CD4-positive, alpha-beta T cell treated with Interleukin-4 for 4 hours (primary cell): Measurements from ENCODE around the gene GOLGA6B.
"Not testable (repeated sequence)": the region's sequence is repeated elsewhere in the genome, so short reads cannot be mapped to it uniquely, and the experiment has no call there.

ENCODE experiments used
- DNase-seq: peaks from one replicate; pipeline ENCODE4 v3.0.0-alpha.2; 2020

Gene GOLGA6B

GRCh38 chr15:72669803-72670202, 15.3 kb downstream of the GOLGA6B start:
- DNase-seq = not testable (repeated sequence)

GRCh38 chr15:72670656-72671352, 16.3 kb downstream of the GOLGA6B start:
- DNase-seq = peak; percentile 65

GRCh38 chr15:72671525-72671924, 17.0 kb downstream of the GOLGA6B start:
- DNase-seq = no peak

DNA sequence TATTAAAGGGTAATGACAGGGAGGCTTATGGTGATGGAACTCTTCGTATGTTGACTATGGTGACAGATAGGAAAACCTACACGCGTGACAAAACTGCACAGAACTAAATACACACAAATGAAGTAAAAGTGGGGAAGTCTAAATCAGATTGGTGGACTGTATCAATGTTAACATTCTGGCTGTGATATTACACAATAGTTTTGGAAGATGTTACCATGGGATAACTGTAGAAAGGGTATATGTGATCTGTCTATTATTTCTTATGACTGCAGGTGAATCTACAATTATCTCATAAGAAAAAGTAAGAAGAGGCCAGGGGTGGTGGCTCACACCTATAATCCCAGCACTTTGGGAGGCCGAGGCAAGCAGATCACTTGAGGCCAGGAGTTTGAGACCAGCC, 22.3 kb downstream of the GOLGA6B start:
- no peak for DNase-seq

GRCh38 chr15:72680931-72681330, 26.4 kb downstream of the GOLGA6B start:
- DNase-seq = no peak

DNA sequence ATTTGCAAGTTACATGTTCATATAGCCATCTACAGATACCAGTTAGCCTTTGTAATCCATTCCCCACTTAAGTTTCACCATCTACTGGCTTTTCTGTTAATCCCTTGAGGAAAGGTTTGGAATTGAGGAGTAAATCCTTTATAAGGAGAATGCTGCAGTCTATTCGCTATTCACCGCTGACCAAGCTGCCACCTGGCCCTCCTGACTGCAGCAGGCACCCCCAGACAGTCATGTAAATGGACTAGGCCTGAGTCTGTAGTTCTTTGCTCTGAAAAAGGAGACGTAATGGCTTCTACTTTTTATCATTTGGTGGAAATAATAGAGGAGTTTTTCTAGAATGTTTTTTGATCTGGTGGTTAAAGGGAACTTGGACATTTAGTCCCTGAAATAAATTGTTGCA, 28.3 kb downstream of the GOLGA6B start:
- no peak for DNase-seq

DNA sequence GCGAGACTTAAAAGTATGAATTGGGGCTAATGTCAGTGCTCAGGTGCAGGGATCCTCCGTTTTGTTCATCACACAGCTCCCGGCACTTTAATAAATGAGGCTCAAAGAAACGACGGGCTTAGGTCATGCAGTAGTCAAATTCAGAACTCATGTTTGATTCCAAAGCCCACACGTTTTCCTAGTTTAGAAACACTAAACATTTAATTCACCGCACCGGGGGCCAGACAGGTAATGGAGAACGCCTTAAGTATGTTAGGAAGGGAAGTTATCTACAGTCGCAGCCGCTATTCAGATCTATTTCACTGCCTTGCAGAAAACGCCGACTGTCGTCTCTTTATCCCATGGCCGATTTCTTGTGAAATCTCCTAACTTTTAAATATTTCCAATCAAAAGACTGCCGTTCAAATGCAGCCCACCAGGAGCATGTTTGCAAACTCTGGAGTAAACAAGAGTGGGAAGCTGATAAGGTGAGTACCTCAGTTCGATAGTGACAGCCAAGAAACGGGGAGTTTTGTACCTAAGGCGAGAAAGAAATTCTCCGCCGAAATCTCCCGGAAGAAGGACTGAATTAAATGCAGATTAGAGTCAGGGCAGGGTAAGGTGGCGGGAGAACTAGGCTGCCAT, 30.9 kb downstream of the GOLGA6B start:
- DNase-seq = no peak

GRCh38 chr15:72685925-72686794, 31.7 kb downstream of the GOLGA6B start, which contains the start of the genes BBS4 and HIGD2B:
Gene BBS4 (plus strand): TSS chr15:72686207. CDS start chr15:72686228, 21 bp downstream.
Gene HIGD2B (minus strand): TSS chr15:72686182. CDS start chr15:72676374, 9,808 bp downstream.
- DNase-seq = peak; percentile 83

GRCh38 chr15:72688697-72689096, 34.2 kb downstream of the GOLGA6B start:
- no peak for DNase-seq

DNA sequence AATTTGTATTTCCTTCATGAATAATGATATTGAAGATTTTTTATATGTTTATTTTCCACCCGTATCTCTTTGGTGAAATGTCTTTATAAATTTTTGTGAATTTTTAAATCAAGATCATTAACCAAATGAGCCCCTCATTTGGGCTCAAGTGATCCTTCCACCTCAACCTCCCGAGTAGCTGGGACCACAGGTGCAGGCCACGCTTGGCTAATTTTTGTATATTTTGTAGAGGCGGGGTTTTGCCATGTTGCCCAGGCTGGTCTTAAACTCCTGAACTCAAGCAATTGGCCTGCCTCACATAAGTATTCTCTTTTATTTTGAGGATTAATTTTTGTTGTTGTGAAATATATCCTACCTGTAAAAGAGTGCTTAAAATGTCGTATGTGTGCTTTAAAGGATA, 36.4 kb downstream of the GOLGA6B start:
- DNase-seq = no peak

DNA sequence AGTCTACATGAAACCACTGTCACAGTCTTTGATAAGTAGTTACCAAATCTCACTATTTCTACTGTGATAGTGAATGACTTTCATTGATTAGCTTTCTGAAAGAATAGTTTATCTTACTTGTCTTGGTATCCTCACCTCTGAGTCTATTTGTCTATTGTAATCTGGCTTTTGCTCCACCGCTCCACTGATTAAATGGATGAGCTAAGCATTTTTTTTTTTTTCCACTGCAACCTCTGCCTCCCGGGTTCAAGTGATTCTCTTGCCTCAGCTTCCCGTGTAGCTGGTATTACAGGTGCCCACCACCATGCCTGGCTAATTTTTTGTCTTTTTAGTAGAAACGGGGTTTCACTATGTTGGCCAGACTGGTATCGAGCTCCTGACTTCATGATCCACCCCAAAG, 44.4 kb downstream of the GOLGA6B start:
- no peak for DNase-seq

DNA sequence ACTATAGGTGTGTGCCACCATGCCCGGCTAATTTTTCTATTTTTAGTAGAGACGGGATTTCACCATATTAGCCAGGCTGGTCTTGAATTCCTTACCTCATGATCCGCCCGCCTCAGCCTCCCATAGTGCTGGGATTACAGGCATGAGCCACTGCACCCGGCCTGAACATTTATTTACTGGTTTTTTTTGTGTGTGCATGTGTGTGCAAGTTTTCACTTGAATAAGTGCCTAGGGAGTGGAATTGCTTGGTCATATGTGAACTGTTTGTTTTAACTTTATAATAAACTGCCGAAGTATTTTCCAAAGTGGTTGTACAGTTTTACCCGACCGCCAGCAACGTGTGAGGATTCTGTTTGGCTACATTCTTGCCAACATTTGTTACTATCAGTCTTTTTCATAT, 45.6 kb downstream of the GOLGA6B start:
- DNase-seq = no peak

GRCh38 chr15:72706266-72706665, 51.8 kb downstream of the GOLGA6B start:
- DNase-seq = no peak

DNA sequence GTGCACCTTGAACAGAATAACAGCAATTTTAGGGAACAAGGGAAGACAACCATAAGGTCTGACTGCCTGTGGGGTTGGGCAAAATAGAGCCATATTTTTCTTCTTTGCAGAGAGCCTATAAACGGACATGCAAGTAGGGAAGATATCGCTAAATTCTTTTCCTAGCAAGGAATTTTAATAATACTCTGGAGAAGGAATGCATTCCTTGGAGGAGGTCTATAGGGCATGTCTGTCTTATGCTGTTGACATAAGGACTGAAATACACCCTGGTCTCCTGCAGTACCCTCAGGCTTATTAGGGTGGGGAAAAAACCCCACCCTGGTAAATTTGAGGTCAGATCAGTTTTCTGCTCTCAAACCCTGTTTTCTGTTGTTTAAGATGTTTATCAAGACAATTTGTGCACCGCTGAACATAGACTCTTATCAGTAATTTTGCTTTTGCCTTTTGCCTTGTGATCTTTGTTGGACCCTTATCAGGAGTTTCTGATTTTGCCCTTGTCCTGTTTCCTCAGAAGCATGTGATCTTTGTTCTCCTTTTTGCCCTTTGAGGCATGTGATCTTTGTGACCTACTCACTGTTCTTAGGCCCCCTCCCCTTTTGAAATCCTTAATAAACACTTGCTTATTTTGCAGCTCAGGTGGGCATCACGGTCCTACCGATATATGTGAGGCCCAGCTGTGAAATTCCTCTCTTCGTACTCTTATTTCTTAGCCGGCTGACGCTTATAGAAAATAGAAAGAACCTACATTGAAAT, 54.2 kb downstream of the GOLGA6B start:
- DNase-seq = not testable (repeated sequence)
